Panc1 (cell line): ENCODE data around the gene GRIA2. TPM values are rescaled to one million over a fixed set of nuclear protein-coding genes. Genes with fewer than 3 reads are reported as not detected.

Source experiments
- ATAC-seq: fragments of 200-7000 bp; cut with Tn5 transposase; 2 replicates; pipeline ENCODE4 v1.9.1; 2020; ENCODE audit warnings: mild to moderate bottlenecking, moderate library complexity
- BruUV-seq: library from RNA; stranded (reverse); fragments of 400-500 nt; replicated peaks from 2 replicates; lab custom pipeline; 2021; lab: Mats Ljungman, UMichigan
- CTCF ChIA-PET: fragments of 300-600 bp; sonication (Branson Sonifier 250); formaldehyde crosslinking; loops from one replicate; lab custom pipeline; 2022; ENCODE audit warnings: antibody characterized with exemption; lab: Charles Lee
- POLR2A ChIA-PET: fragments of 300-600 bp; sonication (Branson Sonifier 250); formaldehyde crosslinking; loops from one replicate; lab custom pipeline; 2022; ENCODE audit warnings: antibody characterized with exemption; lab: Charles Lee
- DNase-seq: peaks from one replicate; pipeline ENCODE4 v3.0.0-alpha.2; 2010; ENCODE audit warnings: low read depth, low spot score
- H3K27ac ChIP-seq: 2 replicates; pipeline ENCODE4 v1.5.1; 2011; ENCODE audit warnings: mild to moderate bottlenecking, low read length, inconsistent platforms
- H3K27me3 ChIP-seq: fragments of 200-500 bp; sonication (Bioruptor generic); 2 replicates; pipeline ENCODE4 v1.6.0; 2014; ENCODE audit warnings: low read length, inconsistent platforms; ENCODE audit not compliant: control insufficient read depth, insufficient read depth
- H3K36me3 ChIP-seq: fragments of 200-500 bp; sonication (Bioruptor generic); 2 replicates; pipeline ENCODE4 v1.5.1; 2014; ENCODE audit warnings: inconsistent platforms, mild to moderate bottlenecking, low read length, moderate library complexity; ENCODE audit not compliant: control insufficient read depth, insufficient read depth
- H3K4me1 ChIP-seq: 2 replicates; pipeline ENCODE4 v1.5.1; 2011; ENCODE audit warnings: inconsistent platforms, mild to moderate bottlenecking, low read length, moderate library complexity; ENCODE audit not compliant: control insufficient read depth, insufficient read depth
- H3K4me3 ChIP-seq, 2 experiments: 2 replicates each; pipeline ENCODE4 v1.5.1; 2011 to 2012; ENCODE audit warnings: low read depth in 2 of 2, low read length in 2 of 2, mild to moderate bottlenecking in 2 of 2, inconsistent platforms in 1 of 2, moderate library complexity in 1 of 2
- H3K9me3 ChIP-seq: fragments of 200-500 bp; sonication (Bioruptor generic); 2 replicates; pipeline ENCODE4 v1.5.1; 2014; ENCODE audit warnings: low read depth, mild to moderate bottlenecking, inconsistent platforms, low read length, moderate library complexity; ENCODE audit not compliant: control insufficient read depth, insufficient read depth
- CTCF ChIP-seq: fragments of 450-650 bp; IDR thresholded peaks from 2 replicates; pipeline ENCODE4 v1.5.1; 2017; ENCODE audit warnings: mild to moderate bottlenecking
- POLR2AphosphoS5 ChIP-seq: IDR thresholded peaks from 2 replicates; pipeline ENCODE4 v1.6.1; 2012; ENCODE audit warnings: mild to moderate bottlenecking, low read depth, low read length, moderate library complexity
- REST ChIP-seq, 2 experiments: IDR thresholded peaks; 2 replicates each; pipeline ENCODE4 v1.6.1; 2011 to 2012; ENCODE audit warnings: low read depth in 2 of 2, control low read depth in 1 of 2, low read length in 1 of 2, mild to moderate bottlenecking in 1 of 2, moderate library complexity in 1 of 2; ENCODE audit not compliant: insufficient read depth in 1 of 2
- SIN3A ChIP-seq: IDR thresholded peaks from 2 replicates; pipeline ENCODE4 v1.6.1; 2012; ENCODE audit warnings: low read depth, mild to moderate bottlenecking, low read length, moderate library complexity, borderline replicate concordance; ENCODE audit not compliant: insufficient read depth
- TCF7L2 ChIP-seq: IDR thresholded peaks from 2 replicates; pipeline ENCODE4 v1.6.1; 2011; ENCODE audit warnings: mild to moderate bottlenecking, low read depth, low read length, inconsistent platforms
- in situ Hi-C: cut with HindIII; loops from 2 replicates; pipeline ENCODE4 v1.10.0; 2016; ENCODE audit warnings: low sequenced_read_pairs, low pct_unique_long_range_greater_than_20kb
- intact Hi-C: fragments of 100-400 bp; cut with micrococcal nuclease; formaldehyde crosslinking; loops from one replicate; pipeline ENCODE4 v1.10.0; 2022; ENCODE audit not compliant: unreplicated experiment
- total RNA-seq: library from RNA; stranded (reverse); gene quantifications from one replicate; pipeline ENCODE4 v1.2.1, GENCODE V29; 2021; ENCODE audit not compliant: unreplicated experiment

The GRIA2 gene
- total RNA-seq, 1 experiment from 2014 or later, result not detected

GRCh38 chr4:157184300-157184699 lies 36.2 kb upstream of the GRIA2 start:
- DNase-seq (no peak), ATAC-seq (no peak)
- Histone ChIP-seq H3K36me3 (no peaks in the 10 kb centered on the region), H3K4me1 (no peaks in the 10 kb centered on the region), H3K4me3 (no peak overlapping the region), H3K27ac (no peak overlapping the region), H3K9me3 (no peaks in the 10 kb centered on the region), H3K27me3 (no peaks in the 10 kb centered on the region)
- TF ChIP-seq TCF7L2, result no peak
- TF ChIP-seq SIN3A, result no peak
- TF ChIP-seq REST (IDR thresholded peaks at IDR 0.05; ENCODE audit: insufficient read depth in 1 of 2, low read depth in 2 of 2, low read length in 1 of 2), result no peak
- TF ChIP-seq CTCF, result no peak
- no peak for TF ChIP-seq POLR2AphosphoS5
- no TSS peak for BruUV-seq
- CTCF ChIA-PET, result no interaction called here
- in situ Hi-C loops, result no loop called here
- POLR2A ChIA-PET, result no interaction called here
- intact Hi-C loops, result no loop called here

- ChIA-PET CTCF (no interaction called here), POLR2A (no interaction called here)
- TF ChIP-seq CTCF (no peak), TCF7L2 (no peak), POLR2AphosphoS5 (no peak), SIN3A (no peak), REST (IDR thresholded peaks at IDR 0.05; ENCODE audit: insufficient read depth in 1 of 2, low read depth in 2 of 2, low read length in 1 of 2) (no peak)
- no TSS peak for BruUV-seq
- no peak overlapping the region for H3K4me3 ChIP-seq
- H3K4me1 ChIP-seq, result no peaks in the 10 kb centered on the region
- H3K27ac ChIP-seq, result no peak overlapping the region
- H3K27me3 ChIP-seq, result no peaks in the 10 kb centered on the region
- no peaks in the 10 kb centered on the region for H3K9me3 ChIP-seq
- DNase-seq (no peak), ATAC-seq (no peak)
- H3K36me3 ChIP-seq, result no peaks in the 10 kb centered on the region
- in situ Hi-C loops (no loop called here), intact Hi-C loops (no loop called here)
Observed at GRCh38 chr4:157185363-157185762, 35.2 kb upstream of the GRIA2 start.
